ENCODE results near the gene GREM2.

GRCh38 chr1:240462766-240463395 is 149.1 kb downstream of the GREM2 start:
- no peak for TF ChIP-seq CTCF (IDR thresholded peaks at IDR 0.05; ENCODE audit: extremely low read depth in 1 of 2, insufficient read depth in 1 of 2, low read depth in 1 of 2, low read length in 2 of 2)
- no peak for TF ChIP-seq POLR2A (IDR thresholded peaks at IDR 0.05; ENCODE audit: low read depth, low read length)
- no peak for TF ChIP-seq POLR2AphosphoS5 (IDR thresholded peaks at IDR 0.05; ENCODE audit: insufficient read depth, low read depth, low read length)
- no peak for TF ChIP-seq JUN (IDR thresholded peaks at IDR 0.05; ENCODE audit: borderline replicate concordance, insufficient read depth, insufficient read length, low read depth)
- TF ChIP-seq EZH2 (IDR thresholded peaks at IDR 0.05; ENCODE audit: borderline replicate concordance, low read depth, low read length, severe bottlenecking), result no peak
- TF ChIP-seq MAX (IDR thresholded peaks at IDR 0.05; ENCODE audit: insufficient read depth, insufficient read length), result no peak
- TF ChIP-seq MYC (IDR thresholded peaks at IDR 0.05; ENCODE audit: low read depth, low read length), result no peak
- TF ChIP-seq GATA2 (IDR thresholded peaks at IDR 0.05; ENCODE audit: insufficient read depth, insufficient read length, low read depth, low read length), result no peak
- no peak for TF ChIP-seq FOS (IDR thresholded peaks at IDR 0.05; ENCODE audit: borderline replicate concordance, insufficient read depth, low read length)
